ENCODE results near the gene SLIT3.

Gene SLIT3

DNA sequence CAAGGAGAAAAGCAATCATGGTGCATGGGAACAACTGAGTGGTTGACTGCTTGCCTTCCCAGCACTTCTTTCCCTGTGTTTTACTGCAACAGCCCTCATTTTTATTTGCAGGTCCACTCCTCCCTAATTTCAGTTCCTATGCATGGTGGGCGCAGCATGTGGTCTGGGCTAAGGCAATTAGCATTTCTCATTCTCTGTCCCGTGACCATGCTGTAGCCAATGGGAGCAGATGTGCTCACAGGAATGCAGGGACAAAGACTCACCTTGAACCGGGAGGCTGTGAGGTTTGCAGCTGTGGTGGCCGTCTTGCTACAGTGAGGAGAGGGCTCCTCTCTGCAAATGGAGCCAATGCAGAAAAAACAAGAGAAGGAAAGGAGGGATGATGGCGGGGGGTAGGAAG is 315.5 kb downstream of the SLIT3 start:
- DNase-seq, result no peak

- no peak for DNase-seq
These were observed 316.7 kb downstream of the SLIT3 start for GRCh38 chr5:168984135-168984675.

- no peak for DNase-seq
These were observed 321.8 kb downstream of the SLIT3 start for GRCh38 chr5:168979135-168979534.

DNA sequence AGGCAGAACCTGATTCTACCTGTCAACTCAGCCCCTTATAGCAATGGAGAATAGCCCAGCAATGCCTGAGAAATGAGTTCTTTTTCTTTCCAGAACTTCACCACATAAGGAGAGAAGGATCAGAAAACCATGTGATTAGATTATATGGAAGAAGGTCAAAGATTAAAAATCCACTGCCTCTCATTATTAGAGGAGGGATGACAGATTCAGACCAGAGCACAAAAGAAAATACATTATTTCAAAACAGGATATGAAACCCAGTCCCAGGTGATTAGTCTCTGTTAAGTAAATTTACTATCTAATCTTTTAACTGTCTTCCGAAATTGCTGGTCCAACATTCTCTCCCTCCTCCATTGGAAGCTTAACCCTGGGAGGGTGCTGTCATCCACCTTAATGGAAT is 322.4 kb downstream of the SLIT3 start:
- DNase-seq, result no peak

- no peak for DNase-seq
These were observed 322.9 kb downstream of the SLIT3 start for GRCh38 chr5:168978015-168978414.

GRCh38 chr5:168976311-168976970 is 324.5 kb downstream of the SLIT3 start:
- no peak for DNase-seq

DNA sequence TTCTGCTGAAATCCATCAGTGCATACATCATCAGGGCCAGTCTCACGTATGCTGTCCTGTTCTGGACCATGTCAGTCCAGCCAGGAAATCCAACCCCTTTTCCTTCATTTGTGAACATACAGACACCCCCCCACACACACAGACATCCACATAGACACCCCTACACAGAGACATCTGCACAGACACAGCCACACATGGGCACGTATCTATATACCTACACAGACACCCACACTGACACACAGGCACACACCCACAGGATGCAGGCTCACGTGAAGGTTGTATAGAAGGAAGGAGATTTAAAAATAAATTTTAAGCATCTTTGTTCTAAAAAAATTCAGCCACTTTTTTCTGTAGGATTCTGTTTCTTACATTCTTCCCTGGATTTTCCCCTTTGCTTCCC is 325.6 kb downstream of the SLIT3 start:
- no peak for DNase-seq

- no peak for DNase-seq
These were observed 326.9 kb downstream of the SLIT3 start for GRCh38 chr5:168974082-168974481.

GRCh38 chr5:168972731-168973130 is 328.2 kb downstream of the SLIT3 start:
- no peak for DNase-seq

- no peak for DNase-seq
These were observed 329.8 kb downstream of the SLIT3 start for GRCh38 chr5:168971100-168971499.

DNA sequence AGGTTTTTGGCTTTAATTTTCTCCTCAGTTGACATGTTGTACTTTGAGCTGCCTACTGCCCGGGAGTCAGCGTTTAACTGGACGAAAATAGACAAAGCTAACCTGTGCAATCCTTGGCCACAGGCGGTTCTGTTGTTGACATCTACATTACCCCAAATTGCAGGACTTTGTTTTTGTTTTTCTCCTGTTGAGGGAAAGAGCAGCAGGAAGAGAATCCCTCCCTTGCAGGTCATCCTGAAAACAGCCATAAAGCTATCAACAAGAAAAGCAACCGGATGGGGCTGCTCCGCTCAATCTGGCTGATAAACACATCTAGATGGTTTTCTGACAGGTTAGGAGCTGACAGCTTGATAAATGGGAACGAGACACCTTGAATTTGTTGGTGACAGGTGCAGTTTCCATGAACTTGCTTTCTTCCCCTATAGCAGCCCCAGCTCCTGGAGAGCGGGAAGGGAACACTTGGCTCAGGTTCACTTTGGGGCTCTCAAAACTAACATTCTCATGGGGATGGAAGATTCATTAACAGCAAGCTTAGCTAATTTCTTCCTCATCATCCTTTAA is 331.5 kb downstream of the SLIT3 start:
- DNase-seq, result no peak

DNA sequence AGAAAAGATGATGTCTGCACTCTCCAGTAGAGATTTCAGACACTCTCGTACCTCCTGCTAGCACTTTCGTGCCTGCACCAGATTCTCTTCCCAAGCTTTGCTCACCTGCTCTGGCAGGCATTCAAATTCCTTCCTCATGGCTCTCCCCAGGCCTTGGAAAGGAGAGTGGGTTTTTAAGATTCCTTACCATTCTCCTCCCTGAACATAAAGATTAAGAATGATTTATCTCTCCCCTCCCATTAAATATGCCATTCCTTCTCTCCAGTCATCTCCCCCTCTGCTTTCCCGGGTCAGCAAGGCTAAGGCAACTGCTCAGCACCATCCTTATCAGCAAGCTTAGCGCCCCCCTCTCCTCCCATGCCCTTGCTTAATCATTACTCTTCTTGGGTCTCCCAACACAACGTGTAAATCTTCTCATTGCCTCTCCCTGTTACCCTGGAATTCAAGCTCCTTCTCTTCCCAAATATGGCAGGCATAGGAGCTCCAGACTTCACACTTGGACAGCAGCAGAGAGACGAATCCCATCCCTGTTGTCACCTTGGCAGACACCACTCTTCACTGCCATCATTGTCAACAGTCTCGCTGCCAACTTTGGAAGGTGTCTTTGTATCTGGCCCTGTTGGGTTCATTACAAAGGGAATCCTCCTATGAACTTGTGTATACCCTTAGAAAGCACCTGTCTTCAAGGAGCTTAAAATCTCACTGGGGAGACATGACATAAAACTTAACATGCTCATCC is 332.9 kb downstream of the SLIT3 start:
- no peak for DNase-seq

DNA sequence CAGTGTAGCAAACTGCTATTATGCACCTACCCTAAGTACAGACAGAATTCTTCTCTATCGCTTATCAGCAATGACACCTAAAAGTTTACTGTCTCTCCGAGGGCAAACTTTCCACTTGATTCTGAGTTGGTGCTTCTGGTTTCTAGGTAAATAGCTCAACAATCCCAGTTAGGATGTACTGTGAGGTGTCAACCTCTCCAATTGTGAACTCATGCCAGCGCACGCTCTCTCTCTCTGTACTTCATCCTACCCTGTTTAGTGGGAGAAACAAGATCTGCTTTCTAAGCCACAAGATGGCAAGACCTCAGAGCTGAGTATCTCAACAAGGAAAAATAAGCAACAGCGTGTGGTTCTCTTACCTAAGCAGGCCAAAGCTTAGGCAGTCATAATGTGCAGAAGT is 335.3 kb downstream of the SLIT3 start:
- DNase-seq, result no peak

GRCh38 chr5:168964182-168964581 is 336.8 kb downstream of the SLIT3 start:
- no peak for DNase-seq

GRCh38 chr5:168962306-168962705 is 338.6 kb downstream of the SLIT3 start:
- DNase-seq, result no peak

GRCh38 chr5:168961681-168962080 is 339.3 kb downstream of the SLIT3 start:
- no peak for DNase-seq

DNA sequence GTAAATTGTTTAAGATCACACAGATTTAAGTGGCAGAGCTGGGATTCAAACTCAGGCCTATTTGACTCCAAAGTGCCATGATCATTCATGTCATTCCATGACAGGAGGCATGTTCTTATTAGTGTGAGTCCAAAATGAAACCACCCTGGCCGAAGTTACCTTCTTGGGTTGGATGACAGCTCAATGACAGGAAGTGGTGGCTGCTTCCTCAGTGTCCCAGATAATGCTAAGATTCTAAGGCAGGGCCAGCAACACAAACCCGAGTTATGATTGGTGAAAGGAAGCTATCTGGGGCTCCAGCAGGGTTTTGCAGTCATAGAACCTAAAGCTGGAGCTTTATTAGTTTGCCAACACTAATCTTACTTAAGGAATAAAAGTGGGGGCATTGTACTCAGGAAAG is 340.4 kb downstream of the SLIT3 start:
- no peak for DNase-seq

DNA sequence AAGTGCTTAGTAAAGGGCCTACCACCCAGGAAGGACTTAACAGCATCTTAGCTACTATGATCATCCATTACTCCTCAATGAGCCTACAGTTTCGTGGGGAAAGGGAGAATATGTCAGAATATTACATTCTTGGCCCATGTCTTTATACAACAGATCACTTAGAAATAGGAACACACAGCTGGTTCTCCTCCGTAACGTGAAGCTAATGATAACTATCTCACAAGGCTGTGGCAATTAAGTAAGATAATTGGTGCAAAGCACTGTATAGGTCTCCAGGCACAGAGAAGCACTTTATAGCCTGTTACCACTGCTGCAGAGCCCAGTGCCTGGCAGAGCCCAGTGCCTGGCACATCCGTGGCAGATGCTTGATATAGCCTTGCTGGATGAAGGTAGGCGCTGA is 347.6 kb downstream of the SLIT3 start:
- DNase-seq, result no peak

- no peak for DNase-seq
These were observed 348.7 kb downstream of the SLIT3 start for GRCh38 chr5:168952196-168952595.

DNA sequence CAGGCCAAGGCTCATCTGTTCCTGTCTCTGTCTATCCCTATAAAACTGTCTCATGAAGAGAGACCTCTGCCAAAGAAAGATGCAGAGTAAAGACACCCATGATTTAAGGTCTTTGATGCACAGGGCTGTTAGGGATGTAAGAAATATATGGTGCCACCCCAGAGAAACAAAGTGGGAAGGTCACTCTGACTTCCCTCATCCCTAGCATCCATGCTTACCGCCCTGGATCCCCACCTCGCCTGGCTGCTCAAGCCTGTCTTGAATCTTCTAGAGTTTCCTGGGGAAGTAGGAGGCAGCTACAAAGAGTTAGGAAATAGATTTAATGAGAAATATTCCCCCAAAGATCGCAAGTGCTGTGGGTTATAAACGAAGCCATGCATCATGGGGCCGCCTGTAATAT is 349.2 kb downstream of the SLIT3 start:
- no peak for DNase-seq

DNA sequence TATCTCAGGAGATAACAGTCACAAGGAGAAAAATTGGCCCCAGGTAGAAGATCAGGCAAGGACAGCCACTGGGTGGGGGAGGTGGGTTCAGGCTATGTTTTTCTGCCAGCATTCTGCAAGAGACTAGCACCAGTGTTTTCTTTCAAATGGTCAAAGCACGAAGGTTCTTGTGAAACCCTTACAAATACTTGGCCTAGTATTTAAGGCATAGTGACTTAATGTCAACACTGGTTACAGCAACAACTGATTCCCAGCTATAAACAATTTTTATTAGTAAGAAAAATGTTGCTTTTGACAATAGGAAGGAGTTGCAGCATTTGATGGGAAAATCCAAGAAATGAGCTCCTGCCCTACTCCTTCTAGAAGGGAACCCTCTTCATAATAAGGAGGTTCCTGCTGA is 349.6 kb downstream of the SLIT3 start:
- DNase-seq, result no peak

DNA sequence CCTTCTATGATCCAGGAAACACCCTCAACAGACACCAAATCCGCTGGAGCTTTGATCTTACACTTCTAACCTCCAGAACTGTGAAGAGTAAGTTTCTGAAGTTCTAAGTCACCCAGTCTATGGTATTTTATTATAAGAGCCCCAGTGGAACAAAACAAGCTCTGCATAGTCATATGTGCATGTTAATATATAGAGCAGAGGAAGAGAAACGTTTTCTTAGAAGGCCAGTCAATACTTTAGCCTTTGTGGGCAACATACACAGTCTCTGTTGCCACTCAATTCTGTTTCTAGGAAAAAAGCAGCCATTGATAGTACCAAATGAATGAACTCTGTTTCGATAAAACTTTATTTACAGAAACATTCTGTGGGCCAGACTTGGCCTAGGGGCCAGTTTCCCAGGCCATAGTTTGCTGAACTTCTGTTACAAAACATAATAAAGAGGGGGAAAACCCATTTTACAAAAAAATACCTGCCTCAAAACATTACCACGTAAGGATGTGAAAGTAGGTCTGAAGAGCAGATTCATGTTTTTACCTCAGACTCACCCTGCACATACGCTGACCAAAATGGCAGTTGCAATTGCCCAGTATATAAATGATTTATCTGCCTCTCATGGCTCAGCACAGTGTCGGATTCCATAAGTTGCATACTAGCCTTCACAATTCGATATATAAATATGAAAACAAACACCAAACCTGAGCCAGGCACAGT is 350.5 kb downstream of the SLIT3 start:
- DNase-seq, result no peak

DNA sequence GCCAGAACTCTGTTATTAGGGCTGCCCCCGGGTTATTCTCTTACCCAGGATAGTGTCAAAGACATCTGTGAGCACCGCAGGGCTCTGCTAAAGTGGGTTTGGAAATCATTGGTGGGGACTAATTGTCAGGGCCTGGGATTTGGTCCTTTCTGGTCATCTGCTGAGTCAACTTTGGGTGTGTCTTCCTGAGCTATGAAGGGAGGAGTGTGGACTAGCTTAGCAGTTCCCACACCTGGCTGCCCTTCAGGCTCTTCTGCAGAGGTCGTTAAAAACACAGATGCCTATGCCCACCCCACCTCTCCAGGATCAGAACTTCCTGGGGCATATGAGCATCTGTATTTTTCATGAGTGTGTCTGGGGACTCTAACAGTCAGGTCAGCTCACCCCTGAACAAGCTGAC is 352.2 kb downstream of the SLIT3 start:
- no peak for DNase-seq

All from CD4-positive, alpha-beta T cell treated with Interleukin-1 beta for 1 hour (primary cell).